Ishikawa (cell line): ENCODE results near the gene ROBO2.

Experiments used
- CEBPB ChIP-seq: IDR thresholded peaks from 2 replicates; pipeline ENCODE4 v1.6.1; 2012
- CREB1 ChIP-seq: IDR thresholded peaks from 2 replicates; pipeline ENCODE4 v1.6.1; 2012; ENCODE audit warnings: low read depth
- EGR1 ChIP-seq: IDR thresholded peaks from 2 replicates; pipeline ENCODE4 v1.6.1; 2012
- EP300 ChIP-seq: IDR thresholded peaks from 2 replicates; pipeline ENCODE4 v1.6.1; 2012; ENCODE audit warnings: borderline replicate concordance
- FOXM1 ChIP-seq: IDR thresholded peaks from 2 replicates; pipeline ENCODE4 v1.6.1; 2012; ENCODE audit warnings: low read depth, borderline replicate concordance
- MAX ChIP-seq: IDR thresholded peaks from 2 replicates; pipeline ENCODE4 v1.6.1; 2012
- NFIC ChIP-seq: IDR thresholded peaks from 2 replicates; pipeline ENCODE4 v1.6.1; 2012
- RAD21 ChIP-seq: IDR thresholded peaks from 2 replicates; pipeline ENCODE4 v1.6.1; 2012; ENCODE audit warnings: low read depth
- TAF1 ChIP-seq: IDR thresholded peaks from 2 replicates; pipeline ENCODE4 v1.6.1; 2012; ENCODE audit warnings: low read depth, mild to moderate bottlenecking
- TCF12 ChIP-seq: IDR thresholded peaks from 2 replicates; pipeline ENCODE4 v1.6.1; 2012; ENCODE audit warnings: low read depth
- TEAD4 ChIP-seq: IDR thresholded peaks from 2 replicates; pipeline ENCODE4 v1.6.1; 2012
- USF1 ChIP-seq: IDR thresholded peaks from 2 replicates; pipeline ENCODE4 v1.6.1; 2012
- YY1 ChIP-seq: IDR thresholded peaks from 2 replicates; pipeline ENCODE4 v1.6.1; 2012; ENCODE audit warnings: low read depth
- ZBTB7A ChIP-seq: IDR thresholded peaks from 2 replicates; pipeline ENCODE4 v1.6.1; 2012; ENCODE audit warnings: low read depth
- TF ChIP-seq, protein P1 (sequence below): IDR thresholded peaks from 2 replicates; pipeline ENCODE4 v1.6.1; 2012; ENCODE audit warnings: low read depth, mild to moderate bottlenecking

Gene ROBO2

GRCh38 chr3:77303955-77304699, 264.2 kb downstream of the ROBO2 start:
- TF ChIP-seq TCF12 (no peak), EP300 (no peak), TEAD4 (no peak), MAX (no peak), EGR1 (no peak), CEBPB (no peak), YY1 (no peak), TAF1 (no peak), RAD21 (no peak), NFIC (no peak), CREB1 (no peak), FOXM1 (no peak)
- TF ChIP-seq, protein P1, sequence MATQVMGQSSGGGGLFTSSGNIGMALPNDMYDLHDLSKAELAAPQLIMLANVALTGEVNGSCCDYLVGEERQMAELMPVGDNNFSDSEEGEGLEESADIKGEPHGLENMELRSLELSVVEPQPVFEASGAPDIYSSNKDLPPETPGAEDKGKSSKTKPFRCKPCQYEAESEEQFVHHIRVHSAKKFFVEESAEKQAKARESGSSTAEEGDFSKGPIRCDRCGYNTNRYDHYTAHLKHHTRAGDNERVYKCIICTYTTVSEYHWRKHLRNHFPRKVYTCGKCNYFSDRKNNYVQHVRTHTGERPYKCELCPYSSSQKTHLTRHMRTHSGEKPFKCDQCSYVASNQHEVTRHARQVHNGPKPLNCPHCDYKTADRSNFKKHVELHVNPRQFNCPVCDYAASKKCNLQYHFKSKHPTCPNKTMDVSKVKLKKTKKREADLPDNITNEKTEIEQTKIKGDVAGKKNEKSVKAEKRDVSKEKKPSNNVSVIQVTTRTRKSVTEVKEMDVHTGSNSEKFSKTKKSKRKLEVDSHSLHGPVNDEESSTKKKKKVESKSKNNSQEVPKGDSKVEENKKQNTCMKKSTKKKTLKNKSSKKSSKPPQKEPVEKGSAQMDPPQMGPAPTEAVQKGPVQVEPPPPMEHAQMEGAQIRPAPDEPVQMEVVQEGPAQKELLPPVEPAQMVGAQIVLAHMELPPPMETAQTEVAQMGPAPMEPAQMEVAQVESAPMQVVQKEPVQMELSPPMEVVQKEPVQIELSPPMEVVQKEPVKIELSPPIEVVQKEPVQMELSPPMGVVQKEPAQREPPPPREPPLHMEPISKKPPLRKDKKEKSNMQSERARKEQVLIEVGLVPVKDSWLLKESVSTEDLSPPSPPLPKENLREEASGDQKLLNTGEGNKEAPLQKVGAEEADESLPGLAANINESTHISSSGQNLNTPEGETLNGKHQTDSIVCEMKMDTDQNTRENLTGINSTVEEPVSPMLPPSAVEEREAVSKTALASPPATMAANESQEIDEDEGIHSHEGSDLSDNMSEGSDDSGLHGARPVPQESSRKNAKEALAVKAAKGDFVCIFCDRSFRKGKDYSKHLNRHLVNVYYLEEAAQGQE, result no peak

GRCh38 chr3:77304700-77305021, 264.8 kb downstream of the ROBO2 start:
- TF ChIP-seq RAD21 (no peak), EGR1 (no peak), FOXM1 (no peak), NFIC (no peak), EP300 (no peak), MAX (no peak)

GRCh38 chr3:77309460-77309859, 269.6 kb downstream of the ROBO2 start:
- TF ChIP-seq NFIC (no peak), USF1 (no peak), MAX (no peak), TCF12 (no peak), ZBTB7A (no peak)
- TF ChIP-seq, protein P1, result no peak

GRCh38 chr3:77313843-77314242, 273.9 kb downstream of the ROBO2 start:
- TF ChIP-seq RAD21 (no peak), MAX (no peak), CREB1 (no peak), TCF12 (no peak), EP300 (no peak), EGR1 (no peak), YY1 (no peak), USF1 (no peak), TAF1 (no peak), ZBTB7A (no peak)
- TF ChIP-seq, protein P1, result no peak
